Measurements from ENCODE around the gene BUB1. TPM values are rescaled to one million over a fixed set of nuclear protein-coding genes. Genes with fewer than 3 reads are reported as not detected.

BUB1 gene
- total RNA-seq, 1 donor from 2014 or later = 80.4 TPM

DNA sequence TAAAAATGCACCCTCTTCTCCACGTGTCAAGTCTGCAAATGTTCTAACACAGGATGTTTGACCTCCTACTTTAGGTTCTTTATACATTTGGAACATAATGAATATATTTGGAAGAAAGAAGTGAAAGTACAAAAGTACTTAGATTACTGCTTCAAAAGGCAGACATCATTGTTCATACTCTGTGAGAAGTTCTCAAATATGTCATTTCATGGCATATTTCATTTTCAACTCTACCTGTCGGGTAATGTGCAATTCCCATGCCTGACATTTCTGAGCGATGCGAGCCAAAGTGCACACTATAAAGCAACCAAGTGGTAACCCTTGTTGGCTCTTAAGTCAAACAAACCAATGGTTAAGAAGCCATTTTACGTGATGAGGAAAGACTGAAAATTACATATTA is 7.0 kb downstream of the BUB1 start:
- no peak overlapping the region for H3K4me3 Mint-ChIP-seq
- H3K4me1 Mint-ChIP-seq = peaks cover 9% of the 10 kb centered on the region
- no peaks in the 10 kb centered on the region for H3K9me3 Mint-ChIP-seq
- no peak for DNase-seq (ENCODE audit: low read depth, low spot score)
- peaks cover 14% of the 10 kb centered on the region for H3K36me3 Mint-ChIP-seq (ENCODE audit: low read depth)
- TF ChIP-seq, protein P1, sequence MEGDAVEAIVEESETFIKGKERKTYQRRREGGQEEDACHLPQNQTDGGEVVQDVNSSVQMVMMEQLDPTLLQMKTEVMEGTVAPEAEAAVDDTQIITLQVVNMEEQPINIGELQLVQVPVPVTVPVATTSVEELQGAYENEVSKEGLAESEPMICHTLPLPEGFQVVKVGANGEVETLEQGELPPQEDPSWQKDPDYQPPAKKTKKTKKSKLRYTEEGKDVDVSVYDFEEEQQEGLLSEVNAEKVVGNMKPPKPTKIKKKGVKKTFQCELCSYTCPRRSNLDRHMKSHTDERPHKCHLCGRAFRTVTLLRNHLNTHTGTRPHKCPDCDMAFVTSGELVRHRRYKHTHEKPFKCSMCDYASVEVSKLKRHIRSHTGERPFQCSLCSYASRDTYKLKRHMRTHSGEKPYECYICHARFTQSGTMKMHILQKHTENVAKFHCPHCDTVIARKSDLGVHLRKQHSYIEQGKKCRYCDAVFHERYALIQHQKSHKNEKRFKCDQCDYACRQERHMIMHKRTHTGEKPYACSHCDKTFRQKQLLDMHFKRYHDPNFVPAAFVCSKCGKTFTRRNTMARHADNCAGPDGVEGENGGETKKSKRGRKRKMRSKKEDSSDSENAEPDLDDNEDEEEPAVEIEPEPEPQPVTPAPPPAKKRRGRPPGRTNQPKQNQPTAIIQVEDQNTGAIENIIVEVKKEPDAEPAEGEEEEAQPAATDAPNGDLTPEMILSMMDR (conservative IDR thresholded peaks at IDR 0.05) = no peak
- H3K27me3 Mint-ChIP-seq (ENCODE audit: low read depth) = no peaks in the 10 kb centered on the region
- no peak overlapping the region for H3K27ac Mint-ChIP-seq (ENCODE audit: unreplicated experiment)

DNA sequence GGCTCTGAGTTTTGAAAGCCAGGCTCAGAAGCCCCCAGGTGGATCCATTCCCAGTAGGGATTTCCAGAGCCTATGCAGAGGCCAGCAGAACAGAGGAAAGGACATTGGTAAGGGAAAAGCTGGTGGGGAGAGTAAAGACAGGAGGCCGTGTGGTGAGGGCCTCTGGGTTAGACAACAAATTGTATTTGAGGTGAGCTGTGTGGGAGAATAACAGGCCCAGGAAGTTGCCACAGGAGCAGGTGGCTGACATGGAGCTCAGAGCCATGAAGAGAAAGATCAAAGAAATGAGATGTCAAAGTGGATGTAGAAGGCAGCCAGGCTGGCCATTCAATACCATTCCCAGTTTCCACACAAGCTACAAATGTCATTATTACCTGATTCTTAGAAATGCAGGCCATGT is 8.8 kb downstream of the BUB1 start:
- Mint-ChIP-seq H3K27me3 (ENCODE audit: low read depth) (no peaks in the 10 kb centered on the region), H3K4me1 (no peaks in the 10 kb centered on the region), H3K27ac (ENCODE audit: unreplicated experiment) (no peak overlapping the region), H3K4me3 (no peak overlapping the region), H3K36me3 (ENCODE audit: low read depth) (peaks cover 16% of the 10 kb centered on the region), H3K9me3 (no peaks in the 10 kb centered on the region)
- TF ChIP-seq, protein P1 (conservative IDR thresholded peaks at IDR 0.05) = no peak
- DNase-seq (ENCODE audit: low read depth, low spot score) = no peak

DNA sequence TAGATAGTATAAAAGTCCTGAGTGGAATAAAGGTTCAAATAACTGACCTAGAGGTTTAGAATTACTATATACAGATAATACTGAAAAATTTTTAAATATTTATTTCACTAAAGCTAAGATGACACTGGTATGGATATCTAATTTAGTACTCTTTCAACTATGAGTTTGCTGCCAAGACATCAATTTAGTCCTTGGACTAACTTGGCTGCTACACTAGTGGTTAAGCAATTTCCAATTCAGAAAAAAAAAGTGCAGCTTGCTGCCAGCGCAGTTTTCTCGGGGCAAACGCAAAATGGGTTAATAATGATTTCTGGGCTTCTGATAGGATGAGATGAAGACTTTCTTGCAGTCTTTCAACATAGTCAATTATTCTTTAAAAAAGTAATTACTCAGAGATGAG is 10.8 kb downstream of the BUB1 start:
- Mint-ChIP-seq H3K4me3 (no peak overlapping the region), H3K4me1 (no peaks in the 10 kb centered on the region), H3K27me3 (ENCODE audit: low read depth) (no peaks in the 10 kb centered on the region), H3K36me3 (ENCODE audit: low read depth) (peaks cover 14% of the 10 kb centered on the region), H3K27ac (ENCODE audit: unreplicated experiment) (no peak overlapping the region), H3K9me3 (no peaks in the 10 kb centered on the region)
- no peak for DNase-seq (ENCODE audit: low read depth, low spot score)
- TF ChIP-seq, protein P1 (conservative IDR thresholded peaks at IDR 0.05) = no peak

DNA sequence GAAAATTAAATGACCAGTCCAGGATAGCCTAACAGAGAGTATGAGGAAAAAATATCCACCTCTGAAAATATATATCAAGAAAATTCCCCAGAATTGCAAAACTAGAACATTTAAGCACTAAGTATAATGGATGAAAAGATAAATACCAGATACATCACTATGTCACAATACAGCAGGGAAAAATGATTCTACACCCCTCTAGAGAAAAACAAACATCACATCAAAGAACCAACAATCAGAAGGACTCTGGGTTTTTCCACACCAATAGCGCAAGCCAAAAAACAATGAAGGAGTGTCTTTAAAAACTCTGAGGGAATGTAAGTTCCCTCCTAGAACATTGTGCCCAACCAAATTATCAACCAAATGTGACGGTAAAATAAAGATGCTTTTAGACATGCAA is 13.7 kb downstream of the BUB1 start:
- H3K4me1 Mint-ChIP-seq = no peaks in the 10 kb centered on the region
- no peaks in the 10 kb centered on the region for H3K9me3 Mint-ChIP-seq
- TF ChIP-seq, protein P1 (conservative IDR thresholded peaks at IDR 0.05) = no peak
- DNase-seq (ENCODE audit: low read depth, low spot score) = no peak
- no peak overlapping the region for H3K4me3 Mint-ChIP-seq
- peaks cover 9% of the 10 kb centered on the region for H3K36me3 Mint-ChIP-seq (ENCODE audit: low read depth)
- H3K27me3 Mint-ChIP-seq (ENCODE audit: low read depth) = no peaks in the 10 kb centered on the region
- H3K27ac Mint-ChIP-seq (ENCODE audit: unreplicated experiment) = no peak overlapping the region

DNA sequence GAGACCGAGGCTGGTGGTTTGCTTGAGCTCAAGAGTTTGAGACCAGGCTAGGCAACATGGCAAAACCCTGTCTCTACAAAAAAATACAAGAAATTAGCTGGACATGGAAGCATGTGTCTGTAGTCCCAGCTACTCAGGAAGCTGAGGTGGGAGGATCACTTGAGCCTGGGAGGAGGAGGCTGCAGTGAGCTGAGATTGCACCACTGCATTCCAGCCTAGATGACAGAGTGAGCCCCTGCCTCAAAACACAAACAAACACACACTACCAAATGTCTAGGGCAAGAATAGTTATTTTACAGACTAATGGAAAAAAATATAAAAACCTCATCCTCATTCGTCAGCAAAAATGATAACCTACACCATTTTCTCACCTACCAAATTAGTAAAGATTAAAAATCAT is 15.3 kb downstream of the BUB1 start:
- H3K36me3 Mint-ChIP-seq (ENCODE audit: low read depth) = peaks cover 11% of the 10 kb centered on the region
- TF ChIP-seq, protein P1 (conservative IDR thresholded peaks at IDR 0.05) = no peak
- H3K4me1 Mint-ChIP-seq = no peaks in the 10 kb centered on the region
- no peak for DNase-seq (ENCODE audit: low read depth, low spot score)
- H3K27me3 Mint-ChIP-seq (ENCODE audit: low read depth) = no peaks in the 10 kb centered on the region
- H3K9me3 Mint-ChIP-seq = no peaks in the 10 kb centered on the region
- H3K27ac Mint-ChIP-seq (ENCODE audit: unreplicated experiment) = no peak overlapping the region
- H3K4me3 Mint-ChIP-seq = no peak overlapping the region

DNA sequence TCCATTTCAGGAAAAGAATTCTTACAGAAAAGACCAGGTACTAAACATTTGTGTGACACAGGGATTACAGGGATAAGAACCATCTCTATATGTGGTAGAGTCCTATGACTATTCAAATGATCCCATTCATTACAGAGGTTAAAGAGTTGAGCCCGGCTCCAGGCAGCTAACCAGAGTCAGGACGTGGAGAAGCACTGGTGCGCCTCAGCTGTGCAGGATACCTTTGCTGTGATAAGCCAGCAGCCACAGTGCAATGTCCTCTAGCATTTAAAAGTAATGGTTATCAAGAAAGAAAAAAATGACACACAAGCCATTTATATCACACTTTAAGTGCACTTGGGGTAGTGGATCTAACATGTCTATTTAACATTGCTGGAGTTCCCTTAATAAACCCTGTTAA is 17.3 kb downstream of the BUB1 start:
- no peak for DNase-seq (ENCODE audit: low read depth, low spot score)
- Mint-ChIP-seq H3K4me1 (no peaks in the 10 kb centered on the region), H3K27me3 (ENCODE audit: low read depth) (no peaks in the 10 kb centered on the region), H3K36me3 (ENCODE audit: low read depth) (peaks cover 14% of the 10 kb centered on the region), H3K27ac (ENCODE audit: unreplicated experiment) (no peak overlapping the region), H3K9me3 (no peaks in the 10 kb centered on the region), H3K4me3 (no peak overlapping the region)
- TF ChIP-seq, protein P1 (conservative IDR thresholded peaks at IDR 0.05) = no peak
